ENCODE results near the gene GNA15.

The GNA15 gene

GRCh38 chr19:3192228-3192635 lies 56.4 kb downstream of the GNA15 start:
- Histone ChIP-seq H3K36me3 (replicated peaks in 1 of 2; ENCODE audit: control insufficient read depth in 2 of 2, insufficient read depth in 2 of 2, low read length in 2 of 2) (peaks cover 12 to 34% of the 10 kb centered on the region in 2 donors), H2AK5ac (ENCODE audit: low read depth, low read length) (no peak overlapping the region), H3K9me3 (replicated peaks in 1 of 2; ENCODE audit: control insufficient read depth in 2 of 2, insufficient read depth in 1 of 2, low read depth in 1 of 2, low read length in 2 of 2) (no peaks in the 10 kb centered on the region), H3K4me3 (ENCODE audit: low read length in 2 of 2) (no peak overlapping the region), H3K14ac (ENCODE audit: low read length) (no peak overlapping the region), H3K4me1 (ENCODE audit: control insufficient read depth in 2 of 2, insufficient read depth in 1 of 2, low read depth in 1 of 2, low read length in 2 of 2) (peaks cover under 1 to 1% of the 10 kb centered on the region in 2 donors), H3K4me2 (ENCODE audit: insufficient read depth, low read length, poor library complexity, severe bottlenecking) (no peak overlapping the region), H3K79me1 (ENCODE audit: low read depth, low read length) (peaks cover 39% of the 10 kb centered on the region), H2BK15ac (ENCODE audit: low read length) (no peak overlapping the region), H3K27me3 (ENCODE audit: control insufficient read depth in 3 of 3, insufficient read depth in 3 of 3, low read depth in 1 of 3, low read length in 3 of 3) (no peaks in the 10 kb centered on the region), H2AFZ (ENCODE audit: low read length) (no peak overlapping the region), H3K9ac (ENCODE audit: low read depth, low read length, poor library complexity) (no peak overlapping the region), H2BK5ac (ENCODE audit: low read length) (no peak overlapping the region), H3K4ac (ENCODE audit: low read length) (no peak overlapping the region), H3K23ac (ENCODE audit: low read depth, low read length, poor library complexity) (no peak overlapping the region), H2BK12ac (ENCODE audit: low read length) (no peak overlapping the region), H4K91ac (ENCODE audit: low read depth, low read length, poor library complexity) (no peak overlapping the region), H3K27ac (replicated peaks; ENCODE audit: low read length) (no peak overlapping the region), H2BK120ac (ENCODE audit: low read depth, low read length) (no peak overlapping the region), H3K18ac (ENCODE audit: low read length) (no peak overlapping the region), H4K8ac (ENCODE audit: low read depth, low read length) (no peak overlapping the region)
- no CpG with 5 or more reads among the region's 32 CpGs for WGBS, 2 donors (ENCODE audit: extremely low coverage in 2 of 2, insufficient read length in 2 of 2, insufficient replicate concordance in 1 of 2)
- DNase-seq (ENCODE audit: low spot score), result no peak

GRCh38 chr19:3192684-3193083 lies 56.9 kb downstream of the GNA15 start:
- peaks cover 36% of the 10 kb centered on the region for H3K79me1 ChIP-seq (ENCODE audit: low read depth, low read length)
- no peak overlapping the region for H3K4ac ChIP-seq (ENCODE audit: low read length)
- no peak overlapping the region for H3K4me3 ChIP-seq (ENCODE audit: low read length in 2 of 2)
- H3K27ac ChIP-seq (replicated peaks; ENCODE audit: low read length), result no peak overlapping the region
- no peak overlapping the region for H3K18ac ChIP-seq (ENCODE audit: low read length)
- no CpG with 5 or more reads among the region's 14 CpGs for WGBS, 2 donors (ENCODE audit: extremely low coverage in 2 of 2, insufficient read length in 2 of 2, insufficient replicate concordance in 1 of 2)
- DNase-seq (ENCODE audit: low spot score), result no peak
- H3K23ac ChIP-seq (ENCODE audit: low read depth, low read length, poor library complexity), result no peak overlapping the region
- no peak overlapping the region for H2BK120ac ChIP-seq (ENCODE audit: low read depth, low read length)
- H3K4me1 ChIP-seq (ENCODE audit: control insufficient read depth in 2 of 2, insufficient read depth in 1 of 2, low read depth in 1 of 2, low read length in 2 of 2), result no peaks in the 10 kb centered on the region
- H2BK12ac ChIP-seq (ENCODE audit: low read length), result no peak overlapping the region
- no peak overlapping the region for H2AFZ ChIP-seq (ENCODE audit: low read length)
- no peak overlapping the region for H3K4me2 ChIP-seq (ENCODE audit: insufficient read depth, low read length, poor library complexity, severe bottlenecking)
- H3K27me3 ChIP-seq (ENCODE audit: control insufficient read depth in 3 of 3, insufficient read depth in 3 of 3, low read depth in 1 of 3, low read length in 3 of 3), result no peaks in the 10 kb centered on the region
- H2AK5ac ChIP-seq (ENCODE audit: low read depth, low read length), result no peak overlapping the region
- H2BK5ac ChIP-seq (ENCODE audit: low read length), result no peak overlapping the region
- H4K8ac ChIP-seq (ENCODE audit: low read depth, low read length), result no peak overlapping the region
- H3K9me3 ChIP-seq (replicated peaks in 1 of 2; ENCODE audit: control insufficient read depth in 2 of 2, insufficient read depth in 1 of 2, low read depth in 1 of 2, low read length in 2 of 2), result no peaks in the 10 kb centered on the region
- peaks cover 12 to 34% of the 10 kb centered on the region in 2 donors for H3K36me3 ChIP-seq (replicated peaks in 1 of 2; ENCODE audit: control insufficient read depth in 2 of 2, insufficient read depth in 2 of 2, low read length in 2 of 2)
- H4K91ac ChIP-seq (ENCODE audit: low read depth, low read length, poor library complexity), result no peak overlapping the region
- no peak overlapping the region for H3K14ac ChIP-seq (ENCODE audit: low read length)
- H2BK15ac ChIP-seq (ENCODE audit: low read length), result no peak overlapping the region
- H3K9ac ChIP-seq (ENCODE audit: low read depth, low read length, poor library complexity), result no peak overlapping the region

GRCh38 chr19:3193256-3194105 lies 57.6 kb downstream of the GNA15 start:
- H3K4ac ChIP-seq (ENCODE audit: low read length), result no peak overlapping the region
- H3K4me1 ChIP-seq (ENCODE audit: control insufficient read depth in 2 of 2, insufficient read depth in 1 of 2, low read depth in 1 of 2, low read length in 2 of 2), result no peaks in the 10 kb centered on the region
- no peak for DNase-seq (ENCODE audit: low spot score)
- H3K27ac ChIP-seq (replicated peaks; ENCODE audit: low read length), result no peak overlapping the region
- no peak overlapping the region for H4K91ac ChIP-seq (ENCODE audit: low read depth, low read length, poor library complexity)
- H2BK120ac ChIP-seq (ENCODE audit: low read depth, low read length), result no peak overlapping the region
- peaks cover 13 to 34% of the 10 kb centered on the region in 2 donors for H3K36me3 ChIP-seq (replicated peaks in 1 of 2; ENCODE audit: control insufficient read depth in 2 of 2, insufficient read depth in 2 of 2, low read length in 2 of 2)
- no peak overlapping the region for H2BK5ac ChIP-seq (ENCODE audit: low read length)
- H3K14ac ChIP-seq (ENCODE audit: low read length), result no peak overlapping the region
- H3K4me3 ChIP-seq (ENCODE audit: low read length in 2 of 2), result peak overlapping the region in 1 of 2 donors; percentile 6
- H4K8ac ChIP-seq (ENCODE audit: low read depth, low read length), result no peak overlapping the region
- no peaks in the 10 kb centered on the region for H3K27me3 ChIP-seq (ENCODE audit: control insufficient read depth in 3 of 3, insufficient read depth in 3 of 3, low read depth in 1 of 3, low read length in 3 of 3)
- H2BK12ac ChIP-seq (ENCODE audit: low read length), result no peak overlapping the region
- no peak overlapping the region for H2AK5ac ChIP-seq (ENCODE audit: low read depth, low read length)
- no CpG with 5 or more reads among the region's 40 CpGs for WGBS, 2 donors (ENCODE audit: extremely low coverage in 2 of 2, insufficient read length in 2 of 2, insufficient replicate concordance in 1 of 2)
- H3K9me3 ChIP-seq (replicated peaks in 1 of 2; ENCODE audit: control insufficient read depth in 2 of 2, insufficient read depth in 1 of 2, low read depth in 1 of 2, low read length in 2 of 2), result no peaks in the 10 kb centered on the region
- H3K79me1 ChIP-seq (ENCODE audit: low read depth, low read length), result peaks cover 32% of the 10 kb centered on the region
- H3K18ac ChIP-seq (ENCODE audit: low read length), result no peak overlapping the region
- no peak overlapping the region for H3K9ac ChIP-seq (ENCODE audit: low read depth, low read length, poor library complexity)
- H3K23ac ChIP-seq (ENCODE audit: low read depth, low read length, poor library complexity), result no peak overlapping the region
- no peak overlapping the region for H2AFZ ChIP-seq (ENCODE audit: low read length)
- H3K4me2 ChIP-seq (ENCODE audit: insufficient read depth, low read length, poor library complexity, severe bottlenecking), result no peak overlapping the region
- no peak overlapping the region for H2BK15ac ChIP-seq (ENCODE audit: low read length)

GRCh38 chr19:3194106-3195087 lies 58.6 kb downstream of the GNA15 start:
- WGBS, 2 donors (ENCODE audit: extremely low coverage in 2 of 2, insufficient read length in 2 of 2, insufficient replicate concordance in 1 of 2), result no CpG with 5 or more reads among the region's 17 CpGs
- no peak overlapping the region for H3K14ac ChIP-seq (ENCODE audit: low read length)
- no peaks in the 10 kb centered on the region for H3K27me3 ChIP-seq (ENCODE audit: control insufficient read depth in 3 of 3, insufficient read depth in 3 of 3, low read depth in 1 of 3, low read length in 3 of 3)
- no peak overlapping the region for H3K9ac ChIP-seq (ENCODE audit: low read depth, low read length, poor library complexity)
- no peak overlapping the region for H4K91ac ChIP-seq (ENCODE audit: low read depth, low read length, poor library complexity)
- H2BK120ac ChIP-seq (ENCODE audit: low read depth, low read length), result no peak overlapping the region
- no peak overlapping the region for H3K4me2 ChIP-seq (ENCODE audit: insufficient read depth, low read length, poor library complexity, severe bottlenecking)
- H2AK5ac ChIP-seq (ENCODE audit: low read depth, low read length), result no peak overlapping the region
- no peak overlapping the region for H3K27ac ChIP-seq (replicated peaks; ENCODE audit: low read length)
- H3K36me3 ChIP-seq (replicated peaks in 1 of 2; ENCODE audit: control insufficient read depth in 2 of 2, insufficient read depth in 2 of 2, low read length in 2 of 2), result peaks cover 11 to 40% of the 10 kb centered on the region in 2 donors
- no peak overlapping the region for H2BK15ac ChIP-seq (ENCODE audit: low read length)
- H3K4ac ChIP-seq (ENCODE audit: low read length), result no peak overlapping the region
- H2BK5ac ChIP-seq (ENCODE audit: low read length), result no peak overlapping the region
- no peak overlapping the region for H2AFZ ChIP-seq (ENCODE audit: low read length)
- H2BK12ac ChIP-seq (ENCODE audit: low read length), result no peak overlapping the region
- H3K9me3 ChIP-seq (replicated peaks in 1 of 2; ENCODE audit: control insufficient read depth in 2 of 2, insufficient read depth in 1 of 2, low read depth in 1 of 2, low read length in 2 of 2), result no peaks in the 10 kb centered on the region
- H3K23ac ChIP-seq (ENCODE audit: low read depth, low read length, poor library complexity), result no peak overlapping the region
- H3K79me1 ChIP-seq (ENCODE audit: low read depth, low read length), result peaks cover 24% of the 10 kb centered on the region
- no peak overlapping the region for H3K4me3 ChIP-seq (ENCODE audit: low read length in 2 of 2)
- no peak for DNase-seq (ENCODE audit: low spot score)
- no peak overlapping the region for H3K18ac ChIP-seq (ENCODE audit: low read length)
- H4K8ac ChIP-seq (ENCODE audit: low read depth, low read length), result no peak overlapping the region
- no peaks in the 10 kb centered on the region for H3K4me1 ChIP-seq (ENCODE audit: control insufficient read depth in 2 of 2, insufficient read depth in 1 of 2, low read depth in 1 of 2, low read length in 2 of 2)

Measured in neuronal stem cell (in vitro differentiated cells).